NCI-H446 (cell line): ENCODE data around the gene BBS1.
"Not testable (repeated sequence)": the region's sequence is repeated elsewhere in the genome, so short reads cannot be mapped to it uniquely, and the experiment has no call there.

Source experiments
- DNase-seq, 2 experiments: peaks; one replicate each; lab custom pipeline; 2025; lab: John Stamatoyannopoulos, UW

BBS1 gene

GRCh38 chr11:66510271-66510989 lies at the start of gene BBS1:
TSS of gene BBS1 (plus strand) at chr11:66510635. CDS start at chr11:66510660, 25 bp downstream.
- DNase-seq, result peak; percentile 66 to 87

- no peak for DNase-seq
Measured at GRCh38 chr11:66462010-66462409, 48.4 kb upstream of the BBS1 start.

GRCh38 chr11:66462911-66463310 lies 47.5 kb upstream of the BBS1 start:
- DNase-seq, result no peak

GRCh38 chr11:66464116-66464515 lies 46.3 kb upstream of the BBS1 start:
- not testable (repeated sequence) for DNase-seq

- no peak for DNase-seq
Measured at GRCh38 chr11:66464916-66465315, 45.5 kb upstream of the BBS1 start.

- DNase-seq, result no peak
Measured at GRCh38 chr11:66465373-66466224, 44.8 kb upstream of the BBS1 start.

- peak; percentile 81 to 96 for DNase-seq
Measured at GRCh38 chr11:66466225-66467033, 44.0 kb upstream of the BBS1 start, which contains the start of gene PELI3. TSS of gene PELI3 (plus strand) at chr11:66466905. CDS start at chr11:66468129, 1,224 bp downstream.

GRCh38 chr11:66467034-66467659 lies 43.3 kb upstream of the BBS1 start:
- no peak for DNase-seq

- DNase-seq, result no peak
Measured at GRCh38 chr11:66467756-66468155, 42.7 kb upstream of the BBS1 start.

GRCh38 chr11:66468691-66469090 lies 41.7 kb upstream of the BBS1 start:
- DNase-seq, result no peak

GRCh38 chr11:66469441-66469840 lies 41.0 kb upstream of the BBS1 start:
- DNase-seq, result no peak

GRCh38 chr11:66470015-66470414 lies 40.4 kb upstream of the BBS1 start:
- DNase-seq, result no peak

- no peak for DNase-seq
Measured at GRCh38 chr11:66471142-66471541, 39.3 kb upstream of the BBS1 start.

GRCh38 chr11:66472054-66472453 lies 38.4 kb upstream of the BBS1 start:
- DNase-seq, result no peak

- no peak for DNase-seq
Measured at GRCh38 chr11:66473167-66473566, 37.3 kb upstream of the BBS1 start.

GRCh38 chr11:66473608-66474515 lies 36.6 kb upstream of the BBS1 start:
- no peak for DNase-seq

- no peak for DNase-seq
Measured at GRCh38 chr11:66475349-66476172, 34.9 kb upstream of the BBS1 start.

- no peak for DNase-seq
Measured at GRCh38 chr11:66476173-66476840, 34.1 kb upstream of the BBS1 start.

GRCh38 chr11:66476841-66477251 lies 33.6 kb upstream of the BBS1 start:
- no peak for DNase-seq
